Measurements from ENCODE around the gene MYO1E.

Gene MYO1E

DNA sequence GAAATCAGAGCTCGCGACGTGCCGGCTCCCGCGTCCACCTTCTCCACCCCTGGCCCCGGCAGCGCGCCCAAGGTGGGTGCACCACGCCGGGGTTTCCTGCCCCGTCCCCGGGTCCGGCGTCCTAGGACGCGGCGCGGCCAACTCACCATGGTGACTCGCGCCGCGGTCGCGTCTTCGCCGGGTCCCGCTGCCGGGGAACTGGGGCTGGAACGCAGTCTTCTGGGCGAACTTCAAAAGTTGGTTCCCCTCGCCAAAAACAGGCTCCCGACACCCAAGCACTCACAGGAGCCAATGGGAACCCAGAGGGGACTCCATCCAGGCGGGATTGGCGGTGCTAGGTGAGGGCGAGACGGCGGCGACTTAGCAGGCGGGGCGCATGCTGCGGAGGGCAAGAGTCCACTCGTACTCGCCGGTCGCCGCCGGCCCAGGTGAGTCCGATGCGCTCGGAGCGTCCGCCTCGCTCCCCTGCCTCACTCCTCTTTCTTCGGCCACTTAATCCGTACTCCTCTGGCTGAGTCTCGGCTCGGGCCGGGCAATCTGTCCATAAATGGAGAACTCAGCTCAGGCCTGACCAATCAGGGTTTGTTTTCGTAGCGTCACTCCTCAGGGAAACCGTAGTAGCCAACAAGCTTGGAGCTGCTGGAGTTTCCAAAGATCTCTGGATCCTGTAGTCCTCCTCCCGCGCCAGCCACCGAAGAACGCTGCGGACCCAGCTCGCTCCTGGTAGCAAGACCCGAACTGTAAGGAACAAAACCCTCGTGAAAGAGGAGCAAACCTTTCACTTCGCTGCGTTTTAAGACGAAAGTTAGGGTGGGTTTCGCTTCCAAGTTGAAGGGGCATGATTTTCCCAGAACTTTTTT, at the start of gene MYO1E:
TSS of gene MYO1E (minus strand) at position 520 of the 860 bp plus-strand sequence. CDS start at position 149, 371 bp downstream.
- Histone ChIP-seq H3K9me3 (ENCODE audit: control insufficient read depth, low read length) (no peaks in the 10 kb centered on the region), H3K27ac (peak within 1 kb of the TSS; percentile 97), H3K36me3 (ENCODE audit: control insufficient read depth, insufficient read depth, low read length) (no peaks in the 10 kb centered on the region), H3K27me3 (ENCODE audit: control insufficient read depth, insufficient read depth, low read length) (no peaks in the 10 kb centered on the region), H3K4me1 (no peaks in the 10 kb centered on the region), H3K4me3 (ENCODE audit: low read depth, low read length) (peak within 1 kb of the TSS; percentile 85), H3K79me2 (no peaks in the 10 kb centered on the region), H3K9ac (peak within 1 kb of the TSS; percentile 28), H2AFZ (peak within 1 kb of the TSS; percentile 93), H3K4me2 (ENCODE audit: low read length) (peak within 1 kb of the TSS; percentile 78)
- TF ChIP-seq, protein P1, sequence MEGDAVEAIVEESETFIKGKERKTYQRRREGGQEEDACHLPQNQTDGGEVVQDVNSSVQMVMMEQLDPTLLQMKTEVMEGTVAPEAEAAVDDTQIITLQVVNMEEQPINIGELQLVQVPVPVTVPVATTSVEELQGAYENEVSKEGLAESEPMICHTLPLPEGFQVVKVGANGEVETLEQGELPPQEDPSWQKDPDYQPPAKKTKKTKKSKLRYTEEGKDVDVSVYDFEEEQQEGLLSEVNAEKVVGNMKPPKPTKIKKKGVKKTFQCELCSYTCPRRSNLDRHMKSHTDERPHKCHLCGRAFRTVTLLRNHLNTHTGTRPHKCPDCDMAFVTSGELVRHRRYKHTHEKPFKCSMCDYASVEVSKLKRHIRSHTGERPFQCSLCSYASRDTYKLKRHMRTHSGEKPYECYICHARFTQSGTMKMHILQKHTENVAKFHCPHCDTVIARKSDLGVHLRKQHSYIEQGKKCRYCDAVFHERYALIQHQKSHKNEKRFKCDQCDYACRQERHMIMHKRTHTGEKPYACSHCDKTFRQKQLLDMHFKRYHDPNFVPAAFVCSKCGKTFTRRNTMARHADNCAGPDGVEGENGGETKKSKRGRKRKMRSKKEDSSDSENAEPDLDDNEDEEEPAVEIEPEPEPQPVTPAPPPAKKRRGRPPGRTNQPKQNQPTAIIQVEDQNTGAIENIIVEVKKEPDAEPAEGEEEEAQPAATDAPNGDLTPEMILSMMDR (IDR thresholded peaks at IDR 0.05): no peak

DNA sequence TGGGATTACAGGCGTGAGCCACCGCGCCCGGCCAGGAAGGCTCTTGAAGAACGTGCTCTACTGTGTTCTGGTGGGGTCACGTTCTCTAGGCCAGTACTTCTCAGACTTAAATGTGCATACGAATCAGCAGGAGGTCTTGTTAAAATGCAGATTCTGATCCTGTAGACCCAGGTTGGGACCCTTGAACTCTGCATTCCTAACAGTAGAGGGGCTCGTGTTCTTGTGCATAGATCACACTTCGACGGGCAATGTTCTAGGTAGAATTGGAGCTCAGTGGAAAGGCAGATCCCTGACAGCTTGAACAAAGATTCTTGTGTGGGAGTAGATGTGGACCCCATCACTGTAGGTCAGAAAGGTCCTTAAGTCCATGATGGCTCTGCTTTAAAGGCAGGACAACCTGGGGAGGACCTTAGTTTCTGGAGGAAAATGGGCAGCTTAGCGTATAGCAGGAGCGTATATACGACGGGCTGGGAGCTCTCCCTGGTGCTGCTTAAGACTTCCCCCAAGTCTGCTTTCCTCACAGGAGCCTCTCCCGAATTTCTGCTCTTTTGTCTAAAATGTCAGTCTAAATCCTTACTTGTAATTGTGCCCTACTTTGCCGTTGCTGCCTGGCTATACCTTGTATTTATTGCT, 48.4 kb upstream of the MYO1E start:
- Histone ChIP-seq H3K27me3 (ENCODE audit: control insufficient read depth, insufficient read depth, low read length) (no peaks in the 10 kb centered on the region), H3K4me1 (no peaks in the 10 kb centered on the region), H3K4me3 (ENCODE audit: low read depth, low read length) (no peak overlapping the region), H3K9me3 (ENCODE audit: control insufficient read depth, low read length) (no peaks in the 10 kb centered on the region), H3K36me3 (ENCODE audit: control insufficient read depth, insufficient read depth, low read length) (no peaks in the 10 kb centered on the region), H2AFZ (no peak overlapping the region), H3K4me2 (ENCODE audit: low read length) (no peak overlapping the region), H3K27ac (no peak overlapping the region), H3K9ac (no peak overlapping the region), H3K79me2 (no peaks in the 10 kb centered on the region)
- TF ChIP-seq, protein P1 (IDR thresholded peaks at IDR 0.05): no peak

DNA sequence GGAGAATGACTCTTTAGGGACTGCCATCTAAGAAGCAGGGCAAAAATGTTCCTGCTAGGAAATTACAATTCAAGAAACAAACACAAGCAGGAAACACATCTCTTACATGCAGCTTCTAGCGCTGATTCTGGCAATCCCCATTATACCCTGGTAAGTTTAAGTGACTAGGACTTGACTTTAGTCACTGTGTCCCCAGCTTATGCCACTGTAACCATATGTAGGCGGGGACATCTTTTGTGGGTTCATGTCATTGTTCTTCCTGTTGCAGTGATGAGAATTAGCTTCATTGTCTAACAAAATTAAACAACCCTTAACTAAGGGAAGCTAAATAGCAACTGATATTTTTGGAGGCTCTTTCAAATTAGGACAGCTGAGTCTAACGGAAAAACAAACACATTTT, 47.4 kb upstream of the MYO1E start:
- H3K36me3 ChIP-seq (ENCODE audit: control insufficient read depth, insufficient read depth, low read length): no peaks in the 10 kb centered on the region

DNA sequence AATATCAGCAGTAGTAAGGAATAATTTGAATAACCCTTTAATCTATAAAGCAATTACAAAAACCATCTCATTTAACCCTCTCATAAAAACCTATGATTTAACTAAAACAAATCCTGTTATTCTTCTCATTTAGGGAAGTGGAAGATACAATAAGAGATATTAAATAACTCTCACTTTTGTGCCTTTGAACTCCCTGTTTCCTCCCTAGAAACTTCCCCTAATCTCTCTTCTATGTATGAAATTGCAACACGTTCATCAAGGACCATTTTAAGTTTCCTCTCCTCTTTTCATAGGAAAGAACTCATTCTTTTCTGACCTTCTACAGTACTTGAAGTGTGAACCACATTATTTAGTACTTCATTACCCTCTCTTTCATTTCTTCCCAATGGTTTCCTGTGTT, 46.5 kb upstream of the MYO1E start:
- Histone ChIP-seq H3K4me3 (ENCODE audit: low read depth, low read length) (no peak overlapping the region), H3K27me3 (ENCODE audit: control insufficient read depth, insufficient read depth, low read length) (no peaks in the 10 kb centered on the region), H3K9ac (no peak overlapping the region), H3K9me3 (ENCODE audit: control insufficient read depth, low read length) (no peaks in the 10 kb centered on the region), H3K4me1 (no peaks in the 10 kb centered on the region), H3K79me2 (no peaks in the 10 kb centered on the region), H3K36me3 (ENCODE audit: control insufficient read depth, insufficient read depth, low read length) (no peaks in the 10 kb centered on the region), H3K27ac (no peak overlapping the region), H3K4me2 (ENCODE audit: low read length) (no peak overlapping the region), H2AFZ (no peak overlapping the region)
- TF ChIP-seq, protein P1 (IDR thresholded peaks at IDR 0.05): no peak

More for the DNA sequence above, 47.4 kb upstream of the MYO1E start:
- Histone ChIP-seq H3K27ac (no peak overlapping the region), H3K4me2 (ENCODE audit: low read length) (no peak overlapping the region), H3K4me3 (ENCODE audit: low read depth, low read length) (no peak overlapping the region), H3K27me3 (ENCODE audit: control insufficient read depth, insufficient read depth, low read length) (no peaks in the 10 kb centered on the region), H3K9ac (no peak overlapping the region), H3K9me3 (ENCODE audit: control insufficient read depth, low read length) (no peaks in the 10 kb centered on the region), H3K4me1 (no peaks in the 10 kb centered on the region), H2AFZ (no peak overlapping the region), H3K79me2 (no peaks in the 10 kb centered on the region)
- TF ChIP-seq, protein P1 (IDR thresholded peaks at IDR 0.05): no peak

Data from parathyroid adenoma (tissue), 2 donors.